ENCODE measurements around the gene GDF7. TPM values are rescaled to one million over a fixed set of nuclear protein-coding genes. Genes with fewer than 3 reads are reported as not detected.

GDF7 gene
- total and polyA plus RNA-seq, 3 donors from 2014 or later, result 0.62 to 1.1 (median 0.69) TPM

DNA sequence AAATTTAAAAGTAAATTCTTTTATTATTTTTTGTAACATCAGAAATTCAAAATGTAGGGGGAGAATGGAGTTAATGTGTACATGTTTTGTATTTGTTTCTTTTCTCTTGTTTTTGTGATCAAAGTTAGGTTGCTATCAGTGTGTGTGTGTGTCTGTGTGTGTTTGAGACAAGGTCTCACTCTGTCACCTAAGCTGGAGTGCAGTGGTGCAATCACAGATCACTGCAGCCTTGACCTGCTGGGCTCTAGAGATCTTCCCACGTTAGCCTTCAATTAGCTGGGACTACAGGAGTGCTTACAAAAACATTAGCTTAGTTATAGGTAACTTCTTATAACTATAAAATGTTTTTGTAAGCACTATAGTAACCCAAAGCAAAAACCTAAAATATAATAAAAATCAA, 50.7 kb downstream of the GDF7 start:
- H3K27me3 ChIP-seq, result no peaks in the 10 kb centered on the region
- TF ChIP-seq, protein P1, sequence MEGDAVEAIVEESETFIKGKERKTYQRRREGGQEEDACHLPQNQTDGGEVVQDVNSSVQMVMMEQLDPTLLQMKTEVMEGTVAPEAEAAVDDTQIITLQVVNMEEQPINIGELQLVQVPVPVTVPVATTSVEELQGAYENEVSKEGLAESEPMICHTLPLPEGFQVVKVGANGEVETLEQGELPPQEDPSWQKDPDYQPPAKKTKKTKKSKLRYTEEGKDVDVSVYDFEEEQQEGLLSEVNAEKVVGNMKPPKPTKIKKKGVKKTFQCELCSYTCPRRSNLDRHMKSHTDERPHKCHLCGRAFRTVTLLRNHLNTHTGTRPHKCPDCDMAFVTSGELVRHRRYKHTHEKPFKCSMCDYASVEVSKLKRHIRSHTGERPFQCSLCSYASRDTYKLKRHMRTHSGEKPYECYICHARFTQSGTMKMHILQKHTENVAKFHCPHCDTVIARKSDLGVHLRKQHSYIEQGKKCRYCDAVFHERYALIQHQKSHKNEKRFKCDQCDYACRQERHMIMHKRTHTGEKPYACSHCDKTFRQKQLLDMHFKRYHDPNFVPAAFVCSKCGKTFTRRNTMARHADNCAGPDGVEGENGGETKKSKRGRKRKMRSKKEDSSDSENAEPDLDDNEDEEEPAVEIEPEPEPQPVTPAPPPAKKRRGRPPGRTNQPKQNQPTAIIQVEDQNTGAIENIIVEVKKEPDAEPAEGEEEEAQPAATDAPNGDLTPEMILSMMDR (IDR thresholded peaks at IDR 0.05), result no peak
- TF ChIP-seq POLR2A (IDR thresholded peaks at IDR 0.05), result no peak
- DNase-seq, result no peak
- intact Hi-C loops (cut with DNase I; ENCODE audit: low total_unique reads), result no loop called here
- no peaks in the 10 kb centered on the region for H3K4me1 ChIP-seq
- WGBS, 2 donors, result 57 to 60% methylated on average over 1 of the region's 1 CpG
- no peak overlapping the region for H3K4me3 ChIP-seq
- H3K9me3 ChIP-seq, result no peaks in the 10 kb centered on the region
- no peak overlapping the region for H3K27ac ChIP-seq
- no peaks in the 10 kb centered on the region for H3K36me3 ChIP-seq (ENCODE audit: low read depth, missing control alignments)

DNA sequence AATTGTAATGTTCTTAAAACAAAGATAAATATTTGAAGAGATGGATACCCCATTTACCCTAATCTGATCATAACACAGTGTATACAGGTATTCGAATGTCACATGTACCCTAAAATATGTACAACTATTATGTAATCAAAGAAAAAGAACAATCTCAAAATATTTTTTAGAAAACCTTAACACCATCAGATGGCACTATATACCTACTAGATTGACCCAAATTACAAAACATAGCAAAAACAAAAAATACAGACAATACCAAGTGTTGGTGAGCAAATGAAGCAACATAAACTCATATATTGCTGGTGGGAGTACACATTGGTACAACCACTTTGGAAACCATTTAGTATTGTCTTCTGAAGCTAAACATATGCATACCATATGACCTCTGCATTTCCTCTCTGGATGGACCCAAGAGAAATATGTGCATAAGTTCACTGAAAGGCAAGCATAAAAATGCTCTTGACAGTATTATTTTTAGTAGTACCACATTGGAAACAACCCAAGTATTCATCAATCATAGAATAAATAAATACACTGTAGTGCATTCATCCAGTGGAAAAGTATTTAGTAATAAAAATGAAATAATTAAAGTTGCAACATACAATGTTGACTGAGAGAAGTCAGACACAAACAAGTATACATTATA, 55.8 kb downstream of the GDF7 start:
- WGBS, 2 donors, result 93 to 96% methylated on average over 1 of the region's 1 CpG
- H3K27me3 ChIP-seq, result no peaks in the 10 kb centered on the region
- intact Hi-C loops (cut with DNase I; ENCODE audit: low total_unique reads), result no loop called here
- H3K27ac ChIP-seq, result no peak overlapping the region
- no peak for DNase-seq
- H3K36me3 ChIP-seq (ENCODE audit: low read depth, missing control alignments), result no peaks in the 10 kb centered on the region
- TF ChIP-seq POLR2A (IDR thresholded peaks at IDR 0.05), result no peak
- TF ChIP-seq, protein P1 (IDR thresholded peaks at IDR 0.05), result no peak
- no peaks in the 10 kb centered on the region for H3K4me1 ChIP-seq
- no peak overlapping the region for H3K4me3 ChIP-seq
- no peaks in the 10 kb centered on the region for H3K9me3 ChIP-seq

DNA sequence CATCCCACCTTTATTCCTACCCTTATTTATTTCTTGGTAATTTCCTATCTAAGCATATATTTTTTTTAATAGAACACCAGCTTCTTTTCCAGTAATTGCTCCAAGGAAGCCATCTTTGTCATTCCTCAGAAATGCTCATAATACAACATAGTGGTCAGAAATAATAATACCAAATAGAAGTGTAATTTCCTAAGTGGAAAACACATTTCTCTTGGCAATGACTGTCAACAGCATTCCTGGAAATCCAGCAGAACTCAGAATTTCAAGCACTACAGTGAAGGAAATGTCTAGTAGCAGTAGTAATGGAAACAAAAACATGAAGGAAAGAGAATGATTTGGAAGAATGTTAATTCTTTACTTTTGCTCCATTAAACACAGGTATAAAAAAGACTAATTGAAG, 56.6 kb downstream of the GDF7 start:
- intact Hi-C loops (cut with DNase I; ENCODE audit: low total_unique reads), result no loop called here
- no peak overlapping the region for H3K27ac ChIP-seq
- no peaks in the 10 kb centered on the region for H3K27me3 ChIP-seq
- no peaks in the 10 kb centered on the region for H3K4me1 ChIP-seq
- H3K36me3 ChIP-seq (ENCODE audit: low read depth, missing control alignments), result no peaks in the 10 kb centered on the region
- no peak for TF ChIP-seq POLR2A (IDR thresholded peaks at IDR 0.05)
- TF ChIP-seq, protein P1 (IDR thresholded peaks at IDR 0.05), result no peak
- H3K4me3 ChIP-seq, result no peak overlapping the region
- no peaks in the 10 kb centered on the region for H3K9me3 ChIP-seq
- no peak for DNase-seq

DNA sequence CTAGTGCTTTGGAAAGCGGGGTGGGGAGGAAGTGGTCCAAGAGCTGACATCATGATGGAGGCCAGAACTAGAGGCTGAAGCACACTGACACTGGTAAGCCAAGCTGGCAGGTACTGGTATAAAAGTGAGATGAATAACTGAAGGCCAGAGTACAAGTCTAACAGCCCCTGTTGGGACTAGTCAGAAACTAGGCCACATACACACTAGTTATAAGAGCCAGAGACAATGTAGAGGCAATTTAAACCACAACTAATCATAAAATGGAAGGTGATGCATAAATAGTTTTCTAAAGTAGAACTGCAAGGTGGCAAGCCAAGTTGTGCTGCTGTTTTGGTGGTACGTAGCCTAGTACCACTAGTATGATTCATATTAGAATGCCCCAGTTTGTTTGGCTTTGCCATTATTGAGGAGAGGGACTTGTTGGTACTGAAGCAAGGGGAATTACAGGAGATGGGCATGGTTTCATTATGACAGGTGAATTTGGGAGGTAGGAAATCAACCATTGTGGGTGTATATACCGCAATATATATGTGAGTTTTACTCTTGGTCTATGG, 57.6 kb downstream of the GDF7 start:
- DNase-seq, result no peak
- Histone ChIP-seq H3K4me3 (no peak overlapping the region), H3K27ac (no peak overlapping the region), H3K36me3 (ENCODE audit: low read depth, missing control alignments) (no peaks in the 10 kb centered on the region), H3K9me3 (no peaks in the 10 kb centered on the region), H3K4me1 (no peaks in the 10 kb centered on the region), H3K27me3 (no peaks in the 10 kb centered on the region)
- intact Hi-C loops (cut with DNase I; ENCODE audit: low total_unique reads), result no loop called here
- TF ChIP-seq POLR2A (IDR thresholded peaks at IDR 0.05), result no peak
- TF ChIP-seq, protein P1 (IDR thresholded peaks at IDR 0.05), result no peak
- 95 to 99% methylated on average over 3 of the region's 3 CpGs for WGBS, 2 donors

DNA sequence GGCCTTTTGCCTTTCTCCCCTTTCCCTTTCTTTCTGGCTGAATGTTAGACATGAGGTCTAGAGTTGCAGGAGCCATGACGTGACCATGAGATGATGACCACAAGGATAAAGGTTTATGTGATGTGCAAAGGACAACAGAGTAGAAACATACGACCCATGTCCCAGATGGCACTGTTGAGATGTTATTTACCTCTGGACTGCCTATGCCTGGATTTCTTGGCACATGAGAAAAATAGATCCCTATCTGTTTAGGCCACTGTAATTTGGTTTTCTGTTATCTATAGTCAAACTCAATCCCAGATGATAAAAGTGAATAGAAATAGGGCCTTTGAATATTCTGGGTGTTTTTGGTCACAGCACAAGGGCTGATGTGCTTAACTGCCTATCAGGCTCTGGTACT, 58.8 kb downstream of the GDF7 start:
- H3K36me3 ChIP-seq (ENCODE audit: low read depth, missing control alignments), result no peaks in the 10 kb centered on the region
- WGBS, 2 donors, result 91 to 93% methylated on average over 2 of the region's 2 CpGs
- TF ChIP-seq POLR2A (IDR thresholded peaks at IDR 0.05), result no peak
- TF ChIP-seq, protein P1 (IDR thresholded peaks at IDR 0.05), result no peak
- DNase-seq, result no peak
- no peaks in the 10 kb centered on the region for H3K9me3 ChIP-seq
- H3K4me1 ChIP-seq, result no peaks in the 10 kb centered on the region
- no peaks in the 10 kb centered on the region for H3K27me3 ChIP-seq
- no peak overlapping the region for H3K27ac ChIP-seq
- intact Hi-C loops (cut with DNase I; ENCODE audit: low total_unique reads), result no loop called here
- H3K4me3 ChIP-seq, result no peak overlapping the region
